ENCODE measurements around the gene MAST4. TPM values are rescaled to one million over a fixed set of nuclear protein-coding genes. Genes with fewer than 3 reads are reported as not detected.

Gene MAST4
- total and polyA plus RNA-seq, 2 experiments from 2014 or later = 4.2 to 6.0 TPM

DNA sequence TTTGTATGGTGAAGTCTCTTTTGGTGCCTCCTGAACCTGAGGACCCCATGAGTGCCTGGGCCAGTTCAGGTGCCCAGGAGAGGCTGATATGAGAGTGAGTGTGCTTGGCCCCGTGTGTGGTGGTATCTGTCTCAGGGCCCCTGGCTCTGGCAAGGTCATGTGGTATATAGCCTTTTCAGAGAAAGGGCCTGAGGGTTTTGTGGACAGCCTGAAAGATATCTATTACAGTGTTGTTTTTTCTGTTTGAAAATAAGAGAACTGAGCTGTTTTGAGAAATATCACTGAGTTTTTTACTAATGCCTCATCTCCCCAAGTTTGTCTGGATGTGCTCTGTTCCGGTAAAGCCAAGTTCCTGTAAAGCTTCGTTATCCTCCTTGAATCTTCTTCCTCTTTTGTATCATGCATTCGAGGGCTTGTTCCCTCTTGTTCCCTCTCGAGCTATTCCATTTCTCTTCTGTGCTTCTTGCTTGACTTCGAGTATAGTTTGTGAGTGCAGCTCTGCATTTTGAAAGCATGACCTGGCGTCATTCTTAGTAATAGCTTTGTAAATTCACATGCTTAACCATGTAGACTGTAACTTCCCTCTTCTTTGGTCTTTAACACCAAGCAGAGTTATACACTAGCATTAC, 122.3 kb downstream of the MAST4 start:
- no peak for TF ChIP-seq EZH2phosphoT487 (IDR thresholded peaks at IDR 0.05; ENCODE audit: insufficient read depth, low read depth)
- no peak for TF ChIP-seq EZH2 (IDR thresholded peaks at IDR 0.05; ENCODE audit: insufficient read depth, poor library complexity, severe bottlenecking)
- no peaks in the 10 kb centered on the region for H3K9me3 ChIP-seq (ENCODE audit: low read depth)
- no peak overlapping the region for H3K9ac ChIP-seq
- H3K27me3 ChIP-seq (replicated peaks; ENCODE audit: insufficient read depth) = no peaks in the 10 kb centered on the region
- no peaks in the 10 kb centered on the region for H3K36me3 ChIP-seq (ENCODE audit: low read depth)
- H3F3A ChIP-seq (ENCODE audit: insufficient read depth) = no peaks in the 10 kb centered on the region
- no peak overlapping the region for H3K27ac ChIP-seq
- no peak overlapping the region for H3K4me3 ChIP-seq
- H3K9me2 ChIP-seq (ENCODE audit: insufficient read depth) = no peaks in the 10 kb centered on the region
- no peak overlapping the region for H2AFZ ChIP-seq
- H3K4me2 ChIP-seq (ENCODE audit: unreplicated experiment) = no peak overlapping the region
- no peaks in the 10 kb centered on the region for H4K20me1 ChIP-seq (ENCODE audit: insufficient read depth)
- H3K4me1 ChIP-seq (ENCODE audit: insufficient read depth) = no peaks in the 10 kb centered on the region
- WGBS, 2 experiments (ENCODE audit: low coverage in 1 of 2, low lambda C conversion rate in 2 of 2, missing lambda C conversion rate in 2 of 2) = 81 to 86% methylated on average over 7 of the region's 7 CpGs
- in situ Hi-C loops (cut with MboI) = no loop called here
- H3K79me2 ChIP-seq (ENCODE audit: insufficient read depth) = no peaks in the 10 kb centered on the region
- no peak for DNase-seq

DNA sequence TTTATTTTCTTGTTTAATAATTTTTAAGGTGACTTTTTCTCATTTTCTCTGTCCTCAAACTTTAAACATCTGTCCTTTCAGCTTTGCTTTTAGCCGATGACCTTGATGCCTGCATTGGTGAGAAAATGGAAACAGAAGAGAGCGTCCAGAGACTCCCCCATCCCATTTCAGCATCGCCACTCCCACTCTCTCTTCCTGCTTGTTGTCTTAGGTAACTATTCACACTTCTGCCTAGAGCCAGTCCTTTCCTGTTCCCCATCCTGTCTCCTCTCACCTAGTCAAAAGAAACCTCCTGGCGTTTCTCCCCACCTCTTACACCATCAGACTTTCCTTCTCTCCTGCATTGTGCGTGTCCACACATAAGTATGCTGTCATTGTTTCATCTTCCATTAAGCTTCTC, 124.6 kb downstream of the MAST4 start:
- Histone ChIP-seq H3K27me3 (replicated peaks; ENCODE audit: insufficient read depth) (no peaks in the 10 kb centered on the region), H4K20me1 (ENCODE audit: insufficient read depth) (no peaks in the 10 kb centered on the region), H3K4me2 (ENCODE audit: unreplicated experiment) (no peak overlapping the region), H3K27ac (no peak overlapping the region), H3K4me1 (ENCODE audit: insufficient read depth) (no peaks in the 10 kb centered on the region), H3K36me3 (ENCODE audit: low read depth) (no peaks in the 10 kb centered on the region), H3K4me3 (no peak overlapping the region), H3F3A (ENCODE audit: insufficient read depth) (no peaks in the 10 kb centered on the region), H3K9ac (no peak overlapping the region), H3K9me2 (ENCODE audit: insufficient read depth) (no peaks in the 10 kb centered on the region), H2AFZ (no peak overlapping the region), H3K79me2 (ENCODE audit: insufficient read depth) (no peaks in the 10 kb centered on the region), H3K9me3 (ENCODE audit: low read depth) (no peaks in the 10 kb centered on the region)
- no peak for TF ChIP-seq EZH2phosphoT487 (IDR thresholded peaks at IDR 0.05; ENCODE audit: insufficient read depth, low read depth)
- no peak for TF ChIP-seq EZH2 (IDR thresholded peaks at IDR 0.05; ENCODE audit: insufficient read depth, poor library complexity, severe bottlenecking)
- in situ Hi-C loops (cut with MboI) = no loop called here
- no peak for DNase-seq
- WGBS, 2 experiments (ENCODE audit: low coverage in 1 of 2, low lambda C conversion rate in 2 of 2, missing lambda C conversion rate in 2 of 2) = 86 to 88% methylated on average over 5 of the region's 5 CpGs

DNA sequence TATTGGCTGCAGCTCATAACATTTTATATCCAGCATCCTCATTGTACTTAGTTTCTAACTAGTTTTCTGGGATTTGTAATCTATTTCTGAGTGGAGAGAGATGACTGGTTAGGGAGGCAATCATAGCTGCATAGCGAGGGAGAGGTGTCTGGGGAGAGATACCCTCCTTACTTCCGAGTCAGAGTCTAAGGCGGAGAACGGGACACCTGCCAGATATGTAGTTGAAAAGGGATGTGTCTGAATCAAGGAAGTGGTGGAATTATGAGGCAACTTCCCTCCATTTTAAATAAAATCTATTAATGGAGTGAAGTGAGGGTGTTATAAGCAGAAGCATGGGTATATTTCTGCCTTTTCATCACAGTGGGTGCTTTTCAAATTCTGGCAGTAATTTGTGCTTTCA, 126.5 kb downstream of the MAST4 start:
- Histone ChIP-seq H3F3A (ENCODE audit: insufficient read depth) (no peaks in the 10 kb centered on the region), H3K9ac (no peak overlapping the region), H3K9me2 (ENCODE audit: insufficient read depth) (no peaks in the 10 kb centered on the region), H2AFZ (no peak overlapping the region), H3K79me2 (ENCODE audit: insufficient read depth) (no peaks in the 10 kb centered on the region), H3K4me1 (ENCODE audit: insufficient read depth) (no peaks in the 10 kb centered on the region), H3K4me3 (no peak overlapping the region), H3K27me3 (replicated peaks; ENCODE audit: insufficient read depth) (no peaks in the 10 kb centered on the region), H4K20me1 (ENCODE audit: insufficient read depth) (no peaks in the 10 kb centered on the region), H3K9me3 (ENCODE audit: low read depth) (no peaks in the 10 kb centered on the region), H3K27ac (no peak overlapping the region), H3K36me3 (ENCODE audit: low read depth) (no peaks in the 10 kb centered on the region), H3K4me2 (ENCODE audit: unreplicated experiment) (no peak overlapping the region)
- TF ChIP-seq EZH2 (IDR thresholded peaks at IDR 0.05; ENCODE audit: insufficient read depth, poor library complexity, severe bottlenecking) (no peak), EZH2phosphoT487 (IDR thresholded peaks at IDR 0.05; ENCODE audit: insufficient read depth, low read depth) (no peak)
- DNase-seq = no peak
- 59 to 61% methylated on average over 4 of the region's 4 CpGs for WGBS, 2 experiments (ENCODE audit: low coverage in 1 of 2, low lambda C conversion rate in 2 of 2, missing lambda C conversion rate in 2 of 2)
- in situ Hi-C loops (cut with MboI) = no loop called here

DNA sequence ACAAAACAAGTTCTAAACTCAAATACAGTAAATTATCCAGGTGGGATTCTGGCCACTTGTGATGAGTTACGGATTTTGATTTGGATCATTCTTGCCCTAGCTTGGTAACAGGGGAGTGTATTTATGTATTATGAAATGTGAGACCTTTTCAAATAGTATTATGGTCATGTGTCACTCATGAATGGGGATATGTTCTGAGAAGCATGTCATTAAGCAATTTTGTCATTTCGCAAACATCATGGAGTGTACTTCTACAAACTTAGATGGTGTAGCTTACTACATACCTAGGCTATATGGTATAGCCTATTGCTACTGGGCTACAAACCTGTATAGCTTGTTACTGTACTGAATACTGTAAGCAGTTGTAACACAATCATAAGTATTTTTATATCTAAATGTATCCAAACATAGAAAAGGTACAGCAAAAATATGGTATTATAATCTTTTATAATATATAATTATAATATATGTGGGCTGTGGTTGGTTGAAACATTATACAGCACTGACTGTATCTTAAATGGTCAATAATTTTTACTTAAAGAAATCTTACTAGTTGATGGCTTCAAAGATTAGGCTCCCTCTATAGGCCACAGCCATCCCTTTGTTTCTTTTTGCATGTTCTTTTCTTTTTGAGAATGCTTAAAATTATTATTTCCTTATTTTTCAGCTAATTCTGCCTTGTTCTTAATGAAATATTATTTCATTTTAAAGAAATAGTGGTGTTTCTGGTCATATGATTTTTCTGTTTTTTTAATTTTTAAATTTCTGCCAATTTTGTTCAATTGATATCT, 128.4 kb downstream of the MAST4 start:
- in situ Hi-C loops (cut with MboI) = no loop called here

More for the DNA sequence above, 128.4 kb downstream of the MAST4 start:
- Histone ChIP-seq H3K9me2 (ENCODE audit: insufficient read depth) (no peaks in the 10 kb centered on the region), H2AFZ (no peak overlapping the region), H3K4me1 (ENCODE audit: insufficient read depth) (no peaks in the 10 kb centered on the region), H3K27ac (no peak overlapping the region), H3K27me3 (replicated peaks; ENCODE audit: insufficient read depth) (no peaks in the 10 kb centered on the region), H3K4me2 (ENCODE audit: unreplicated experiment) (no peak overlapping the region), H3K79me2 (ENCODE audit: insufficient read depth) (no peaks in the 10 kb centered on the region), H3K9ac (no peak overlapping the region), H3F3A (ENCODE audit: insufficient read depth) (no peaks in the 10 kb centered on the region), H3K9me3 (ENCODE audit: low read depth) (no peaks in the 10 kb centered on the region), H4K20me1 (ENCODE audit: insufficient read depth) (no peaks in the 10 kb centered on the region), H3K4me3 (no peak overlapping the region), H3K36me3 (ENCODE audit: low read depth) (no peaks in the 10 kb centered on the region)
- TF ChIP-seq EZH2phosphoT487 (IDR thresholded peaks at IDR 0.05; ENCODE audit: insufficient read depth, low read depth) (no peak), EZH2 (IDR thresholded peaks at IDR 0.05; ENCODE audit: insufficient read depth, poor library complexity, severe bottlenecking) (no peak)
- peak; percentile 34 for DNase-seq
- WGBS, 2 experiments (ENCODE audit: low coverage in 1 of 2, low lambda C conversion rate in 2 of 2, missing lambda C conversion rate in 2 of 2) = 84 to 87% methylated on average over 2 of the region's 2 CpGs
